RWPE2 (cell line): ENCODE data around the gene RNPEPL1.

Experiments used
- ATAC-seq: fragments of 200-7000 bp; cut with Tn5 transposase; 3 replicates; pipeline ENCODE4 v1.9.1; 2021; ENCODE audit warnings: low read depth
- DNase-seq: peaks from one replicate; pipeline ENCODE4 v3.0.0-alpha.2; 2020; ENCODE audit warnings: low spot score
- H3K27ac ChIP-seq: fragments of 450-650 bp; 2 replicates; pipeline ENCODE4 v1.5.1; 2017; ENCODE audit warnings: mild to moderate bottlenecking; ENCODE audit not compliant: poor library complexity, severe bottlenecking
- H3K27me3 ChIP-seq: fragments of 250-450 bp; sonication (Bioruptor Pico); 2 replicates; pipeline ENCODE4 v1.5.1; 2021; ENCODE audit warnings: mild to moderate bottlenecking, moderate library complexity; ENCODE audit not compliant: insufficient read depth, poor library complexity, severe bottlenecking
- H3K36me3 ChIP-seq: fragments of 250-450 bp; sonication (Bioruptor Pico); 2 replicates; pipeline ENCODE4 v1.5.1; 2020; ENCODE audit warnings: low read depth, mild to moderate bottlenecking, moderate library complexity
- H3K4me1 ChIP-seq: fragments of 250-450 bp; sonication (Bioruptor Pico); 2 replicates; pipeline ENCODE4 v1.5.1; 2021; ENCODE audit warnings: mild to moderate bottlenecking, moderate library complexity; ENCODE audit not compliant: insufficient read depth, poor library complexity, severe bottlenecking
- H3K4me3 ChIP-seq: fragments of 250-450 bp; sonication (Bioruptor Pico); 2 replicates; pipeline ENCODE4 v1.5.1; 2021; ENCODE audit warnings: mild to moderate bottlenecking, moderate library complexity; ENCODE audit not compliant: severe bottlenecking
- H3K9me3 ChIP-seq: fragments of 250-450 bp; sonication (Bioruptor Pico); 2 replicates; pipeline ENCODE4 v1.5.1; 2021; ENCODE audit warnings: mild to moderate bottlenecking, moderate library complexity; ENCODE audit not compliant: severe bottlenecking
- CTCF ChIP-seq: fragments of 450-650 bp; IDR thresholded peaks from one replicate; pipeline ENCODE4 v1.5.1; 2017; ENCODE audit warnings: mild to moderate bottlenecking, moderate library complexity; ENCODE audit not compliant: poor library complexity, severe bottlenecking

The RNPEPL1 gene

GRCh38 chr2:240573071-240573515, 4.8 kb downstream of the RNPEPL1 start:
- Histone ChIP-seq H3K4me1 (no peaks in the 10 kb centered on the region), H3K4me3 (no peak overlapping the region), H3K9me3 (no peaks in the 10 kb centered on the region), H3K27ac (no peak overlapping the region), H3K27me3 (no peaks in the 10 kb centered on the region), H3K36me3 (peaks cover 12% of the 10 kb centered on the region)
- no peak for TF ChIP-seq CTCF
- ATAC-seq: no peak
- DNase-seq: peak; percentile 52

- Histone ChIP-seq H3K36me3 (peaks cover 13% of the 10 kb centered on the region), H3K27ac (no peak overlapping the region), H3K9me3 (no peaks in the 10 kb centered on the region), H3K4me3 (no peak overlapping the region), H3K27me3 (no peaks in the 10 kb centered on the region), H3K4me1 (no peaks in the 10 kb centered on the region)
- no peak for TF ChIP-seq CTCF
- DNase-seq (no peak), ATAC-seq (no peak)
Observed at GRCh38 chr2:240573516-240574385, 5.5 kb downstream of the RNPEPL1 start.

- TF ChIP-seq CTCF: no peak
- Histone ChIP-seq H3K27me3 (no peaks in the 10 kb centered on the region), H3K36me3 (peaks cover 13% of the 10 kb centered on the region), H3K4me1 (peaks cover 7% of the 10 kb centered on the region), H3K9me3 (no peaks in the 10 kb centered on the region), H3K4me3 (no peak overlapping the region), H3K27ac (no peak overlapping the region)
- no peak for ATAC-seq
- no peak for DNase-seq
Observed at GRCh38 chr2:240574386-240575100, 6.3 kb downstream of the RNPEPL1 start.

- H3K9me3 ChIP-seq: no peaks in the 10 kb centered on the region
- no peak overlapping the region for H3K27ac ChIP-seq
- H3K27me3 ChIP-seq: no peaks in the 10 kb centered on the region
- no peak overlapping the region for H3K4me3 ChIP-seq
- peaks cover 13% of the 10 kb centered on the region for H3K36me3 ChIP-seq
- no peak for DNase-seq
- TF ChIP-seq CTCF: no peak
- ATAC-seq: no peak
- H3K4me1 ChIP-seq: peaks cover 11% of the 10 kb centered on the region
Observed at GRCh38 chr2:240575101-240575965, 7.0 kb downstream of the RNPEPL1 start.
